ENCODE measurements around the gene POLR2E.

Gene POLR2E

GRCh38 chr19:1123885-1124677 is 28.9 kb upstream of the POLR2E start:
- H3K27ac ChIP-seq (replicated peaks): no peak overlapping the region
- DNase-seq (ENCODE audit: low read depth in 1 of 2, low spot score in 1 of 2): no peak
- TF ChIP-seq, protein P1, sequence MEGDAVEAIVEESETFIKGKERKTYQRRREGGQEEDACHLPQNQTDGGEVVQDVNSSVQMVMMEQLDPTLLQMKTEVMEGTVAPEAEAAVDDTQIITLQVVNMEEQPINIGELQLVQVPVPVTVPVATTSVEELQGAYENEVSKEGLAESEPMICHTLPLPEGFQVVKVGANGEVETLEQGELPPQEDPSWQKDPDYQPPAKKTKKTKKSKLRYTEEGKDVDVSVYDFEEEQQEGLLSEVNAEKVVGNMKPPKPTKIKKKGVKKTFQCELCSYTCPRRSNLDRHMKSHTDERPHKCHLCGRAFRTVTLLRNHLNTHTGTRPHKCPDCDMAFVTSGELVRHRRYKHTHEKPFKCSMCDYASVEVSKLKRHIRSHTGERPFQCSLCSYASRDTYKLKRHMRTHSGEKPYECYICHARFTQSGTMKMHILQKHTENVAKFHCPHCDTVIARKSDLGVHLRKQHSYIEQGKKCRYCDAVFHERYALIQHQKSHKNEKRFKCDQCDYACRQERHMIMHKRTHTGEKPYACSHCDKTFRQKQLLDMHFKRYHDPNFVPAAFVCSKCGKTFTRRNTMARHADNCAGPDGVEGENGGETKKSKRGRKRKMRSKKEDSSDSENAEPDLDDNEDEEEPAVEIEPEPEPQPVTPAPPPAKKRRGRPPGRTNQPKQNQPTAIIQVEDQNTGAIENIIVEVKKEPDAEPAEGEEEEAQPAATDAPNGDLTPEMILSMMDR (IDR thresholded peaks at IDR 0.05; ENCODE audit: insufficient read depth, low read length): no peak
- H3K4me3 ChIP-seq (replicated peaks; ENCODE audit: insufficient read depth, low read length): no peak overlapping the region
- no peaks in the 10 kb centered on the region for H3K27me3 ChIP-seq (ENCODE audit: insufficient read depth, poor library complexity, severe bottlenecking)

GRCh38 chr19:1123381-1123780 is 28.2 kb upstream of the POLR2E start:
- TF ChIP-seq, protein P1 (IDR thresholded peaks at IDR 0.05; ENCODE audit: insufficient read depth, low read length): no peak
- TF ChIP-seq GABPA (IDR thresholded peaks at IDR 0.05; ENCODE audit: low read depth) (no peak), SPI1 (IDR thresholded peaks at IDR 0.05; ENCODE audit: borderline replicate concordance, low read depth) (no peak), REST (IDR thresholded peaks at IDR 0.05; ENCODE audit: insufficient replicate concordance, low read depth) (no peak), POLR2AphosphoS5 (IDR thresholded peaks at IDR 0.05; ENCODE audit: low read depth) (no peak)
- H3K27ac ChIP-seq (replicated peaks): no peak overlapping the region
- no peaks in the 10 kb centered on the region for H3K27me3 ChIP-seq (ENCODE audit: insufficient read depth, poor library complexity, severe bottlenecking)
- no peak for DNase-seq (ENCODE audit: low read depth in 1 of 2, low spot score in 1 of 2)
- H3K4me3 ChIP-seq (replicated peaks; ENCODE audit: insufficient read depth, low read length): no peak overlapping the region

GRCh38 chr19:1122972-1123363 is 27.8 kb upstream of the POLR2E start:
- no peak overlapping the region for H3K4me3 ChIP-seq (replicated peaks; ENCODE audit: insufficient read depth, low read length)
- no peak overlapping the region for H3K27ac ChIP-seq (replicated peaks)
- TF ChIP-seq SPI1 (IDR thresholded peaks at IDR 0.05; ENCODE audit: borderline replicate concordance, low read depth) (no peak), GABPA (IDR thresholded peaks at IDR 0.05; ENCODE audit: low read depth) (no peak), REST (IDR thresholded peaks at IDR 0.05; ENCODE audit: insufficient replicate concordance, low read depth) (no peak), POLR2AphosphoS5 (IDR thresholded peaks at IDR 0.05; ENCODE audit: low read depth) (no peak)
- TF ChIP-seq, protein P1 (IDR thresholded peaks at IDR 0.05; ENCODE audit: insufficient read depth, low read length): no peak
- no peaks in the 10 kb centered on the region for H3K27me3 ChIP-seq (ENCODE audit: insufficient read depth, poor library complexity, severe bottlenecking)
- peak in 1 of 2 experiments; percentile 46 for DNase-seq (ENCODE audit: low read depth in 1 of 2, low spot score in 1 of 2)
